H7 (cell line): ENCODE data around the gene PHB1. TPM values are rescaled to one million over a fixed set of nuclear protein-coding genes. Genes with fewer than 3 reads are reported as not detected.

Experiments
- total RNA-seq: library from RNA; depleted of rRNA; stranded (reverse); fragments of >200 nt; shearing (Covaris generic); gene quantifications from 2 replicates; pipeline ENCODE4 v1.2.3, GENCODE V29; 2014; rRNA removed

PHB1 gene
- total RNA-seq, 1 experiment from 2014 or later, result 384 TPM

Other genes starting within 250 kb of the PHB1 start
- gene GNGT2, start 204.3 kb downstream of the PHB1 start, total RNA-seq, result 0.30 TPM in 1 of 2 replicates, not detected in the other
- gene ABI3, start 204.2 kb downstream of the PHB1 start, total RNA-seq, result 1.9 and 2.7 TPM in 2 replicates
- gene PHOSPHO1, start 184.1 kb downstream of the PHB1 start, total RNA-seq, result 0.69 and 0.78 TPM in 2 replicates
- 22.9 and 36.5 TPM in 2 replicates for gene ZNF652, start 52.6 kb downstream of the PHB1 start, total RNA-seq
- gene NGFR, start 80.4 kb upstream of the PHB1 start, total RNA-seq, result 7.9 and 8.7 TPM in 2 replicates
- gene NXPH3, start 161.0 kb upstream of the PHB1 start, total RNA-seq, result 1.7 and 2.4 TPM in 2 replicates